Embryonic facial prominence (tissue), 1 donor: ENCODE results near the gene ZNF57.
"Not testable (repeated sequence)": the region's sequence is repeated elsewhere in the genome, so short reads cannot be mapped to it uniquely, and the experiment has no call there.

Experiments
- DNase-seq: peaks from one replicate; pipeline ENCODE4 v3.0.0-alpha.2; 2016; ENCODE audit errors: extremely low spot score

ZNF57 gene

DNA sequence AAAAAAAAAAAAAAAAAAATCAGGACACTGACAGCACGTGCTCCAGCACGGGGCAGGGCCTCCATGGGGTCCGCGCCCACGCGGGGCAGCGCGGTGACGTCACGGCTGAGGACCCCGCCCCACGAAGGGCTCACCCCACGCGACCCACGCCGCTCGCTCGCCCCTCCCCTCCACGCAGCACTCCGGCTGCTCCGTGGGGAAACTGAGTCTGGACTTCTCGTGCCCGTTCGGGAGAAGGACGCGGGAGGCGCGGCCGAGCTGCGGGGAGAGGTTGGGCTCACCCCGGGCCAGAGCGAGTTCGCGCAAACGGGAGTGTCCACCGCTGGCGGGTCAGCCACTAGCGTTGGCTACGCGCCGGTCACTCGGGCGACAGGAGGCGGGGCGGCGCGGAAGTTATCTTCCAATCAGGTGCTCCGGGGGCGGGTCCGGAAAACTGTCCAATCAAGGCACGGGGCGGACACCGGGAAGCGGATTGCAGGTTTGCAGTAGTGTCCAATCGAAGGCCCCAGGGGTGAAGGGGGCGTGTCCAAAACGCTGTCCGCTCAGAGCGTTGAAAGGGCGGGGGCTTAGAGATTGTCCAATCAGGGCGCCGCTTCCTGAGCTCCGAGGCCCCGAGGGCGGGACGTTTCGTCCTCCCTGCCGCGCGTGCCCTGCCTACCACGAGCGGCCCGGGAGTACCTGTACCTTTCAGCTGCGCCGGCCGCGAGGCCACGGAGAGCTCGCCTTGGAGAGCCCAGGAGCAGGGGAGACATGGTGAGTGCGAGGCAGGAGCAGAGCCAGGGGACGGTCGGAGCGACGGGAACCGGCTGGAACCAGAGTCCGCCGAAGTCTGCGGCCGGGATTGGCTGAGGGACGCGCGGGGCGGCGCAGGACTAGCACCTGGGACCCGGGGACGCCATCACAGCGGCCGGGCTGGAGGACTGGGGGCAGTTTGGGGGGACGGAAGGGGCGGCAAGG is at the start of gene ZNF57:
Gene ZNF57, plus strand, starts transcription at position 633 of the 957 bp plus-strand sequence. Its CDS starts 118 bp downstream, at position 751.
- peak; percentile 94 for DNase-seq

DNA sequence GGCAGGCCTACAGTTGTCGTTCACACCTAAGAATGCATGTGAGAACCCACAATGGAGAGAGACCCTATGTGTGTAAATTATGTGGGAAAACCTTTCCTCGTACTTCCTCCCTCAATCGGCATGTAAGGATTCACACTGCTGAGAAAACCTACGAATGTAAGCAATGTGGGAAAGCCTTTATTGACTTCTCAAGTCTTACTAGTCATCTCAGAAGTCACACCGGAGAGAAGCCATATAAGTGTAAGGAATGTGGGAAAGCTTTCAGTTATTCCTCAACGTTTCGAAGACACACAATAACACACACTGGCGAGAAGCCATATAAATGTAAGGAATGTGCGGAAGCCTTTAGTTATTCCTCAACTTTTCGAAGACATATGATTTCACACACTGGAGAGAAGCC is 48.1 kb upstream of the ZNF57 start:
- no peak for DNase-seq

DNA sequence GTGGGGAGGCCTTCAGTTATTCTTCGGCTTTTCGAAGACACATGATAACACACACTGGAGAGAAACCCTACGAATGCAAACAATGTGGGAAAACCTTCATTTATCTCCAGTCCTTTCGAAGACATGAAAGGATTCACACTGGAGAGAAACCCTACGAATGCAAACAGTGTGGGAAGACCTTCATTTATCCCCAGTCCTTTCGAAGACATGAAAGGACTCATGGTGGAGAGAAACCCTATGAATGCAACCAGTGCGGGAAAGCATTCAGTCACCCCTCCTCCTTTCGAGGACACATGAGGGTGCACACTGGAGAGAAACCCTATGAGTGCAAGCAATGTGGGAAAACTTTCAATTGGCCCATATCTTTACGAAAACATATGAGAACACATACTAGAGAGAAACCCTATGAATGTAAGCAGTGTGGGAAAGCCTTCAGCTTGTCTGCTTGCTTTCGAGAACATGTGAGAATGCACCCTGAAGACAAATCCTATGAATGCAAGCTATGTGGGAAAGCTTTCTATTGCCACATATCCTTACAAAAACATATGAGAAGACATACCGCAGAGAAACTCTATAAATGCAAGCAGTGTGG is 47.6 kb upstream of the ZNF57 start:
- DNase-seq: no peak

DNA sequence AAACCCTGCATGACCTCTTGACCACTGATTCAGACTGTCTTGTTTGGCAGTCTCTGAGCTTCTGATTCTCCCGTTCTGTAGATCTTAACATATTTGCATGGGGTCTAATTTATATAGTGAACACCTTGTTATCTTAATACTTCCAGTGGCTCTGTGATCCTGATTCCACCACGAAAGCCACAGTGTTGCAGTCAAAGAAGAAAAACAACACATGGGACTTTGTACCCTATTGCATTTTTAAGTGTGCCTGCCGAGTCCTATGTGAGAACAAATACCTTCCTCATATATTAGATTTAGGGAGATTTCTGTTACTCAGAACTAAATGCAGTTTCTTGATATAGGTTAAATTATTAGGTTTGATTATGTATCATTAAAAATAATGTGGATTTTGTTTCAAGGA is 45.9 kb upstream of the ZNF57 start:
- DNase-seq: no peak

DNA sequence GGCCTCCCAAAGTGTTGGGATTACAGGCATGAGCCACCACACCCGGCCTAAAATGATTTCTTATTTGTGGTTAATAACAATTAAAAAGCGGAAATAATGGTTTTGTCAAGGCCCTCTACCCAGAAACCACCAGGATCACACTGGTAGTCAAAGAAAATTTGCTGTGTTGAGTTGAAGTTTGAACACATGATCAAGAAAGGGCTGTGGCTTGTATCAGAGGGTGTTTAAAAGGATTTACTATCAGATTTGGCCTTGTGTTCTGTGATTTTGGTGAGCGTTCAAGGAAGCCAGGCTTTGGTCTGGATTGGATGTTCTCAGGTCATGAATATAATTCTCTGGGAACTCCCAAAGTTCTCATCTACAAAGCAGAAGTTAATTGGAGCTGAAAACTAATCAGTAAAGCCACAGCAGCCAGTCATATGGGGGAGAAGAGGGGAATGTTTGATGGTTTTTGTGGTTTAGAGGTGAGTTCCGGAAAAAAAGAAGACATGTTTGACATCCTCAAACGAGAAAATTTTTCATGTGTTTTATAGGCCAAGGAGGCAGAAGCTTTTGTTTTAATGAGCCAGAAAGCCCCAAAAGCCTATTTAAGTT is 44.2 kb upstream of the ZNF57 start:
- no peak for DNase-seq

DNA sequence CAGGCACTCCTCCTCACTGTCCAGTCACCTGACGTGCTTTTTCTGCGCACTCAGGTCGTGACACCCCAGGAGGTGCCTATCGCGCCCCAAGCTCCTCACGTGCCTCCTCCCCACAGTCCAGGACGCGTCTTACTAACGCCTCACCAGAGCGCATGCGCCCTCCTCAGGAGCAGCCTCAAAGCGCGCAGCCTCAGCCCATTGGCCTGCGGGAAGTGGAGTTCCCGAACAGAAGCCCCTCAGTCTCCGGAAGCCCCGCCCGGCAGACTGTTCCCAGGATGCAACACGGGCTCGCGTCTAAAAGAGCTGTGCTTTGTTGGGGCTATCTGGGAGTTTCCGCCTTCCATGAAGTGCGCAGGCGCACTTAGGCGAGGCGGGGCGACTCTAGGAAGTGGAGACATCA is 41.9 kb upstream of the ZNF57 start:
- DNase-seq: no peak

DNA sequence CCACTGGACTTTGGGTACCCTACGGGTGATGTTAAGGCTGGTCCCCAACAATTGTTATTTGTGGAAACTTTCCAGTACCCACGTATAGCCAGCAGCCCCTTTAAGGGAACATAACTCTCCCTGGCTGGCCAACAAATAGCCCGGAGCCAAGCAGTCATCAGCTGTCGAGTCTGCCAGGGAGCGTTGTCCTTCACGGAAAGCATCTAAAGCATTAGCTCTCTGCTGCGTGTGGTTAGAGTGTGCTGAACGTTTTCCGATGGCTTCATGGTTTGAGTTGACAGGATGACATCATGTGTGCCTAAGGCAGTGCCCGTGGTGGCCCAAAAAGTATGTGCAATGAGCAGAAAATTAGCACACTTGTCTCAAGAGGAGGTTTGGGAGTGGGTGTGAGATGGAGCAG is 36.9 kb upstream of the ZNF57 start:
- no peak for DNase-seq

DNA sequence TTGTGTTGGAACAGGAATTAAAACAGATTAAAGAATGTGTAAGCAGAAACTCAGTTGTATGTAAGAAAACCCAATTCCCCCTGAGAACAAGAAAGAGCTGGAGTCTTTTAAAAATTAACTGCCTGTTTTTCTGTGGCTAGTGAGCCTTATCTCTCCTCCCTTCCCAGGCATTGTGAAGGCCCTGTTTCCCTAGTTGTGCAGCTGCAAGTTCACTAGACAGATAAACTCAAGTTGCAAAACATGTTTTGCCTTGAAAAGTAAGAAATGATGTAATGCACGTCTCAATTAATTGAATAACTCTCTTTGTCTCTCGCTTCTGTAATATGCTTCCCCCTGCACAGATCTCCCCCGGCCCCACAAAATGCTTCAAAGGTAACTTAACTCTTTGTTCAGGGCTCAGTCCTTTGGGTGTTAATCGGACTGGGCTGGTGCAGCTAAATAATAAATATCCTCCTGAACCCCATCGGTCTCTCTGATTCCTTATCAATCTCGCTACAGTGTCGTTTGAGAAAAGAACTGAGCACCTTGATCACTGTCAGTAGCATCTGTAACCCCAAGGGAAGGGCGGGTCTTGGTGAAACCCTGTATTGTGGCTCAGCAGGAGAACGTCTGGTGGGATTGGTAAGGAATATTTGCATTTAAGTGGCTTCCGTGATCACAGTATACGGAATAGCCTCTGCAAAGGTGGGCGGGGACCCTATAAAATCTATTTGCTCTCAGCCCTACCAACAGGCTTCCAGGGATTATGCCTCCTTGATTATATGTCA is 35.2 kb upstream of the ZNF57 start:
- no peak for DNase-seq

DNA sequence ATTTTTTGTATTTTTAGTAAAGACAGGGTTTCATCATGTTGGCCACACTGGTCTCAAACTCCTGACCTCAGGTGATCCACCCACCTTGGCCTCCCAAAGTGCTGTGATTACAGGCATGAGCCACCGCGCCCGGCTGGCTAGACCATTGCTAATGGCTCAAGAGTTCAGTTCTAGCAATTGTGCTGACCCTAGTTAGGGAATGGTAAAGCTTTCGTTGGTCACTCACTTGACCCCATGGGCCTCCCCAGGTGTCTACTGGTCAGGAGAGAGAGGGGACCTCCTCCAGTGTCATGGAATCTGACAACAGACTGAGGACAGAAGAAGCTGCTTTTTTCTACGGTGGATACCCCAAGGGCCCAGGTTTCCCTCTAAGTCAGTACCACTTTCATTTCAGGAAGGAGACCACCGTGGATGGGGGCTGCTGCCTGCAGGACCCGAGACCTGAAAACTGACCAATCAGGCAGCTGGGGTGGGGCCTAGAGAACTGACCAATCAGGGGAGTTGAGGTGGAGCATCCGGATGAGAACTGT is 34.2 kb upstream of the ZNF57 start:
- DNase-seq: no peak

DNA sequence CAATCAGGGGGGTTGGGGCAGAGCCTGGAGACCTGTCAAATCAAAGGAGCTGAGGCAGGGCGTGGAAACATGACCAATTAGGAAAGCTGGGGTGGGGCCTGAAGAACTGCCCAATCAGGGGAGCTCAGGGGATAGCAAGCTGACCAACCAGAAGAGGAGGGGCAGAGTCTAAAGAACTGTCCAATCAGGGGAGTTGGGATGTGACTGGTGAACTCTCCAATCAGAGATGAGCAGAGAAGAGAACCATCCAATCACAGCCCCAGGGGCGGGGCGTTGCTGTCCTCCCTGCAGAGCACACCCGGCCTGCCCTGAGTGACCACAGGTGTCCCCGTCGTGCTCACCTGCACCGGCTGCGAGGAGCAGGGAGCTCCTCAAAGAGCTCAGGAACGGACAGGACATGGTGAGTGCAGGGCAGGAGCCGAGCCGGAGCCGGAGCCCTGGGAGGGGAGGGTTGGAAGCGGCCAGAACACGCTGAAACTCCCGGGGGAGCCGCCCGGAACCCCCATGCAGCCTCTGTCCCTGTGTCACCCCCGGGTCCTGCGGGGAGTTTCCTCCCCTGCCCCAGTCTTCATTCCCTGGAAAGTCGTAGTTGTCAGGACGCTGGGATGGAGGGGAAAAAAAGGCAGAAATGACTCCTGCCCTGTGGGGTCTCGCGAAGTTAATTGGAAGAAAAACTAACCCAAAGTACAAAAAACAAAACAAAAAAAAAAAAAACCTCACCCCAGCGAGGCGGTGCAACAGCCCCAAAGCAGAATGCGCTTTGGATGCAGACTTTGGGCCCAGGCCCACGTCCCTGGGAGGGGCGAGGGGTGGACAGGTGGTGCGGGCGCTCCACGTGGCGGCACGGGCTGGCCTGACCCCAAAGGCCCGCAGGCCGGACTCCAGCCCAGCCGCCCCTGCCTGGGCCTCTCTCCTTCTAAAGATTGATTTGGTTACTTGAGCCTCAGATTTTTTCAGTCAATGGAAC is 33.4 kb upstream of the ZNF57 start, which contains the start of gene ZNF556:
Gene ZNF556, plus strand, starts transcription at position 311 of the 967 bp plus-strand sequence. Its CDS starts 87 bp downstream, at position 398.
- DNase-seq: no peak

DNA sequence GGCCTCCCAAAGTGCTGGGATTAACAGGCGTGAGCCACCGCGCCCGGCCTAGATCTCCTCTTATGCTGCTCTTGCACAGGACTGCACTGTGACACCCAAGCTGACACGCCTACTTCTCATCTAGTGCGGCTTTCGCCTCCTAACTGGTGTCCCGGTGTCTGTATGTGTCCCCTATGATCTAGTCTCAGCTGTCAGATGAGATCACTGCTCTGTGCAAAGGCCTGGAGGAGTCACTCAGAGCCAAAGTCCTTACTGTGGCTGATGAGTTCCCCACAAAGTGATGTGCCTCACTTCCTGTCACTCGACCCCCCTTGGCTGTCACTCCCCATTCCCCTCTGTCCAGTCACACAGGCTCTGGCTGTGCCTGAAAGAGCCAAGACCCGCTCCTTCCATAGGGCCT is 31.1 kb upstream of the ZNF57 start:
- DNase-seq: no peak

DNA sequence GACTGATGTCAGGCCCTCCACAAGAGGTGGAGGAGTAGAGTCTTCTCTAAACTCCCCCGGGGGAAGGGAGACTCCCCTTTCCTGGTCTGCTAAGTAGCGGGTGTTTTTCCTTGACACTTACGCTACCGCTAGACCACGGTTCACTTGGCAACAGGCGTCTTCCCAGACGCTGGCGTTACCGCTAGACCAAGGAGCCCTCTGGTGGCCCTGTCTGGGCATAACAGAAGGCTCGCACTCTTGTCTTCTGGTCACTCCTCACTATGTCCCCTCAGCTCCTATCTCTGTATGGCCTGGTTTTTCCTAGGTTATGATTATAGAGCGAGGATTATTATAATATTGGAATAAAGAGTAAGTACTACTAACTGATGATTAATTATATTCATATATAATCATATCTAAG is 28.6 kb upstream of the ZNF57 start:
- DNase-seq: not testable (repeated sequence)

DNA sequence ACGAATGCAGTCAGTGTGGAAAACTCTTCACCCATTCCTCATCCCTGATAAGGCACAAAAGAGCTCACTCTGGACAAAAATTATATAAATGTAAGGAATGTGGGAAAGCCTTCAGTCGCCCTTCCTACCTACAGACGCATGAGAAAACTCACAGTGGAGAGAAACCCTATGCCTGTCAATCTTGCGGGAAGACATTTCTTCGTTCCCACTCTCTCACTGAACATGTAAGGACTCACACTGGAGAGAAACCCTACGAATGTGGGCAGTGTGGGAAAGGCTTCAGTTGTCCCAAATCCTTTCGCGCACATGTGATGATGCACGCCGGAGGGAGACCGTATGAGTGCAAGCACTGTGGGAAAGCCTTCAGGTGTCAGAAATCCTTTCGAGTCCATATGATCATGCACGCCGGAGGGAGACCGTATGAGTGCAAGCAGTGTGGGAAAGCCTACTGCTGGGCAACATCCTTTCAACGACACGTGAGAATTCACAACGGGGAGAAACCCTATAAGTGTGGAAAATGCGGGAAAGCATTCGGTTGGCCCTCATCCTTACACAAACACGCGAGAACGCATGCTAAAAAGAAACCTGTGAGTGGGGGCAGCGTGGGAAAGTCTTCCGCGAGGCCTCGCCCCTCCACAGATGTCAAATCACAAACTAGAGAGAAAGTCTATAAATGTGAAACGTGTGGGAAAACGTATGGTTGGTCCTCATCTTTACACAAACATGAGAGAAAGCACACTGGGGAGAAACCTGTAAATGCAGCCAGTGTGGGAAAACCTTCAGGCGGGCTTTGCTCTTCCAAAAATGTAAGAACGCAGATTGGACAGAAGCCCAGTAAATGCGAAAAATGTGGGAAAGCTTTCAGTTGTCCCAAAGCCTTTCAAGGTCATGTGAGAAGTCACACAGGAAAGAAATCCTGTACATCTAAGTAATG is 23.1 kb upstream of the ZNF57 start:
- no peak for DNase-seq

DNA sequence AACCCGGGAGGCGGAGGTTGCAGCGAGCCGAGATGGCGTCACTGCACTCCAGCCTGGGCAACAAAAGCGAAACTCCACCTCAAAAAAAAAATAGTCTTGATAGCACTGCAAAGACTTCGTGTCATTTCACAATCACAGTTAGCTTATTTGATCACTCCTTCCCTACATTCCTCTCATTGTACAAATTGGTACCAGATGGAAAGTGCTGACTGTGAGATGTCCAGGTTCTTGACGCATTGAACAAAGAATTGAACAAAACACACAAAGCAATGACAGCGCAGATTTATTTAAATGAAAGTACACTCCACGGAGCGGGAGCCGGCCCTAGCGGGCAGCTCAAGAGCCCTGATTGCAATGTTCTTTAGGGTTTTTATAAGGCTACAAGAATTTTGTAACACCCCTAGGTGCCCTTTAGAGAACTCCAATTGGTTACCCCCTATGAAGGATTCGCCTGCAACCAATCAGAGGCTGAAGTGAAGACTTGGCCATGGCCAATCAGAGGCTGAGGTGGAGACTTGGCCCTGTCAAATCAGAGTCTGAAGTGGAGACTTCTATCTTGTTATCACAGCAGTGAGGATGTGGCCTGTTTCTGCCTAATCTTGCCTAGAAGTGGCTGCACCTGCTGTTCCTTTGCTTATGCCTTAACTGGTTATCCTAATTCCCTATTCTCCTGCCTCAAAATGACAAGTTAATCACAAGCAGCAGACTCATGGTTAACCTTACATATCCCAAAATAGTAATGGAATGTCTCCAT is 16.9 kb upstream of the ZNF57 start:
- DNase-seq: no peak

DNA sequence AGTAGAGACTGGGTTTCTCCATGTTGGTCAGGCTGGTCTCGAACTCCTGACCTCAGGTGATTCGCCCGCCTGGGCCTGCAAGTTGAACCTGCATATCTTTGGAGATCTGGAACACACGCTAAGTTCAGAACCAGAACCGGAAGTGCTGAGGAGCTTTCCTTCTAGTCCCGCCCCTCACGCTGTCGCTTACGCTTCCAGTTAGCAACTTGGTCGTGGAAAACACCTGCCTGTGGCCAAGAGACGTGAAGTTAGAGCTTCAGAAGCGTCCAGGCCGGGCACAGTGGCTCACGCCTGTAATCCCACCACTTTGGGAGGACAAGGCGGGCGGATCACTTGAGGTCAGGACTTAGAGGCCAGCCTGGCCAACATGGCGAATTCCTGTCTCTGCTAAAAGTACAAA is 15.0 kb upstream of the ZNF57 start:
- no peak for DNase-seq

DNA sequence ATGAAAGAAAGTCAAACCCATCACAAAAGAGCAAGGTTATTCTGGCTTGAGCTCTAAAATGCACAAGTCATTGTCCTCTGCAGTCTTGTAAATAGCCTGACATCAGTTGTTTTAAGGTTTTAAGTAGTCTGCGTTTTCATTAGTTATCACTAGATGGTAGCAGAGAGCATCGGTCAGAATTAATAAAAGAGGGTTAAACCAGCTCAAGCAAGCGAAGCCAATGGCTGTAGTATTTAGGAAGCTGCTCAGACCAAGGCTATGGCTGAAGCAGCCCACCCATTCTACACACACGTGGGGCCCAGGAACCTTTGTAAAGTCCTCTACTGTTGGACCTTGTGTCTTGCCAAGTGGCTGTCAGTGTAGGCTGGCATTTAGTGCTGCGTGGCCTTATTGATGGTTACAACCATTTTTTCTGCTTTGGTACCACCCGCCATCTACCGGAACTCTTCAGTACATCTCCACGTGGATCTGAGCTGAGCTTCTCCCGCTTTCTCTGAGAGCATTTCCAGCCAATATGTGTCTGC is 13.3 kb upstream of the ZNF57 start:
- no peak for DNase-seq

DNA sequence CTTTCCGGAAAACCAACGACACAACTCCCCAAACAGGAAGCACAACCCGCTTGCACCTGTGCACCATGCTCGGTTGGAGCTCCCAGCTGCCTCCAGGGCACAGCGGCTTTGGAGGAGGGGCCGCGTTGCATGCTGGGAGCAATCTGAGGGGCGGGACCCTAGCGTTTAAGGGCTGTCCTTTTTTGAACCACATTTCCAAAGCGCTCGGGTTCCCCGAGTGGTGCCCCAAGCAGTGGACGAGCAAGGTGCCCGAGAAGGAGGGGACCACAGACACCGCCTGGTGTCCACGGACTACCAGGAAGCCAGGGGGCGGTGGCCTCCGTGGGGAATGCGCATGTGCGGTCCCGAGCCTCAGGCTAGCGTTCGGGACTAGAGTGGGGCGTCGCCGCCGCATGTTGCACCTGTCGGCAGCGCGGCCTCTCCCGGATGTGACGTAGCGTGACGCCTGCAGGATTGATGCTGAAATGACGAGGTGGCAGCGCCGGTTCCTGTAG is 11.9 kb upstream of the ZNF57 start:
- DNase-seq: no peak

DNA sequence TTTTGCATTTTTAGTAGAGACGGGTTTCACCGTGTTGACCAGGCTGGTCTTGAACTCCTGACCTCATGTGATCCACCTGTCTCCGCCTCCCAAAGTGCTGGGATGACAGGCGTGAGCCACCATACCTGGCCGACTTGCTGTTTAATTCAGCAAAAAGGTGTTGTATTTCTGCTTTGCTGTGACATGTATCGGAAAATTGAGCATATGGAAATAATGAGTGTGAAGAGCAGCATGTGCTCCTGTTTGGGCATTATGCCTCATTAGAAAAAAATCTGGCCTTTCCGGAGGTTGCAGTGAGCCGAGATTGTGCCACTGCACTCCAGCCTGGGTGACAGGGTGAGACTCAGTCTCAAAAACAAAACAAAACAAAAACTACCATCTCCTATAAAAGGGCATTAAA is 10.2 kb upstream of the ZNF57 start:
- not testable (repeated sequence) for DNase-seq
